ENCODE data around the gene SCT. TPM values are rescaled to one million over a fixed set of nuclear protein-coding genes. Genes with fewer than 3 reads are reported as not detected.

The SCT gene
- total and polyA plus RNA-seq, 2 of the 4 experiments (the other 2 are of a cell fraction): not detected

DNA sequence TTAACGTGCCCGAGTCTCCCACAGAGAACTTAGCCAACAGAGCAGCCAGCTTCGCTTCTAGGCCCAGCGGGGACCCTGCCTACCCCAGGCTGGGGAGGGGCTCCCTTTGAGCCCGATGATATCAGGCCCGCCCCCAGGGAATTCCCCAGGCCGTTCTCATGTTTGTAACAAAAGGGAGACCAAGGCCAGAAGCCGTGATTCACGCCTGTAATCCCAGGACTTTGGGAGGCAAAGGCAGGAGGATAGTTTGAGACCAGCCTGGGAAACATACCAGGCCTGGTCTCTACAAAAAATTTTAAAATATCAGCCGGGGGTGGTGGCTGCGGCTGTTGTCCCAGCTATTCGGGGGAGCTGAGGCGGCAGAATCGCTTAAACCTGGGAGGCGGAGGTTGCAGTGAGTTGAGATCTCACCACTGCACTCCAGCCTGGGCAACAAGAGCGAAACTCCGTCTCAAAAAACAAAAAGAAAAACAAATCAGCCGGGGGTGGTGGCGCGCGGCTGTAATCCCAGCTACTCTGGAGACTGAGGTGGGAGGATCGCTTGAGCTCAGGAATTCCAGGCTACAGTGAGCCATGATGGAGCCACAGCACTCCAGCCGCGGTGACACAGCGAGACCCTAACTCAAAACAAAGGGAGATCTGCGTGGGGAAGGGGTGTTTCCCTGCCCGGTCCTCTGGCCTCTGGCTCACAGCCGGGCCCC lies 11.8 kb upstream of the SCT start:
- Histone ChIP-seq H3K18ac (ENCODE audit: low read depth, low read length) (no peak overlapping the region), H2AK5ac (ENCODE audit: low read depth, low read length) (no peak overlapping the region), H3K4ac (ENCODE audit: low read depth, low read length) (no peak overlapping the region), H3K56ac (ENCODE audit: extremely low read depth, insufficient read depth, low read length) (no peak overlapping the region), H2AK9ac (replicated peaks; ENCODE audit: low read depth, low read length, poor library complexity) (no peak overlapping the region), H4K5ac (ENCODE audit: low read depth, low read length) (no peak overlapping the region), H3K4me2 (ENCODE audit: low read depth, low read length) (no peak overlapping the region), H2BK15ac (ENCODE audit: low read depth, low read length) (no peak overlapping the region), H3K9me3 (ENCODE audit: control insufficient read depth, insufficient read depth, low read length) (no peaks in the 10 kb centered on the region), H4K8ac (ENCODE audit: low read depth in 2 of 2, low read length in 2 of 2) (no peak overlapping the region), H4K91ac (ENCODE audit: insufficient read depth, low read depth, low read length) (no peak overlapping the region), H3K4me1 (ENCODE audit: control insufficient read depth, insufficient read depth, low read length) (peaks cover 10% of the 10 kb centered on the region; the same call in 1 of the 2 replicates), H2BK20ac (ENCODE audit: low read depth, low read length) (no peak overlapping the region), H4K20me1 (ENCODE audit: insufficient read depth, low read length) (peaks cover 44% of the 10 kb centered on the region), H3K27me3 (ENCODE audit: control insufficient read depth, insufficient read depth, low read length) (peaks cover 16% of the 10 kb centered on the region; the same call in 1 of the 2 replicates), H3K9ac (ENCODE audit: low read depth, low read length) (no peak overlapping the region), H2BK5ac (ENCODE audit: low read depth, low read length, poor library complexity, severe bottlenecking) (no peak overlapping the region), H2AFZ (replicated peaks; ENCODE audit: low read length, poor library complexity) (no peak overlapping the region), H3K79me1 (ENCODE audit: low read depth in 1 of 2, low read length in 2 of 2) (no peaks in the 10 kb centered on the region), H3K4me3 (ENCODE audit: insufficient read depth, low read depth, low read length) (no peak overlapping the region), H3K14ac (replicated peaks; ENCODE audit: low read depth, low read length) (no peak overlapping the region), H3K27ac (ENCODE audit: insufficient read depth, low read length) (no peak overlapping the region), H3K36me3 (ENCODE audit: control insufficient read depth, insufficient read depth, low read length) (peaks cover 16% of the 10 kb centered on the region; the same call in 1 of the 2 replicates), H3K23ac (ENCODE audit: low read depth, low read length) (no peak overlapping the region), H3K9me1 (ENCODE audit: insufficient read depth, low read length) (no peaks in the 10 kb centered on the region), H2BK120ac (ENCODE audit: low read depth, low read length) (no peak overlapping the region)
- in situ Hi-C loops (cut with MboI; ENCODE audit: low sequenced_read_pairs) (no loop called here), dilution Hi-C loops (cut with HindIII; ENCODE audit: low sequenced_read_pairs, unreplicated experiment) (no loop called here), intact Hi-C loops (cut with micrococcal nuclease) (no loop called here)
- TF ChIP-seq CHD1 (IDR thresholded peaks at IDR 0.05; ENCODE audit: low read depth, low read length) (no peak), MAFK (IDR thresholded peaks at IDR 0.05; ENCODE audit: low read depth, low read length) (no peak), USF2 (IDR thresholded peaks at IDR 0.05; ENCODE audit: low read depth, low read length) (no peak), POLR2A (IDR thresholded peaks at IDR 0.05; ENCODE audit: low read depth, low read length) (no peak), MXI1 (IDR thresholded peaks at IDR 0.05; ENCODE audit: borderline replicate concordance, low read depth, low read length) (no peak), RFX5 (IDR thresholded peaks at IDR 0.05; ENCODE audit: low read depth, low read length) (no peak)
- TF ChIP-seq, protein P1, sequence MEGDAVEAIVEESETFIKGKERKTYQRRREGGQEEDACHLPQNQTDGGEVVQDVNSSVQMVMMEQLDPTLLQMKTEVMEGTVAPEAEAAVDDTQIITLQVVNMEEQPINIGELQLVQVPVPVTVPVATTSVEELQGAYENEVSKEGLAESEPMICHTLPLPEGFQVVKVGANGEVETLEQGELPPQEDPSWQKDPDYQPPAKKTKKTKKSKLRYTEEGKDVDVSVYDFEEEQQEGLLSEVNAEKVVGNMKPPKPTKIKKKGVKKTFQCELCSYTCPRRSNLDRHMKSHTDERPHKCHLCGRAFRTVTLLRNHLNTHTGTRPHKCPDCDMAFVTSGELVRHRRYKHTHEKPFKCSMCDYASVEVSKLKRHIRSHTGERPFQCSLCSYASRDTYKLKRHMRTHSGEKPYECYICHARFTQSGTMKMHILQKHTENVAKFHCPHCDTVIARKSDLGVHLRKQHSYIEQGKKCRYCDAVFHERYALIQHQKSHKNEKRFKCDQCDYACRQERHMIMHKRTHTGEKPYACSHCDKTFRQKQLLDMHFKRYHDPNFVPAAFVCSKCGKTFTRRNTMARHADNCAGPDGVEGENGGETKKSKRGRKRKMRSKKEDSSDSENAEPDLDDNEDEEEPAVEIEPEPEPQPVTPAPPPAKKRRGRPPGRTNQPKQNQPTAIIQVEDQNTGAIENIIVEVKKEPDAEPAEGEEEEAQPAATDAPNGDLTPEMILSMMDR (conservative IDR thresholded peaks at IDR 0.05; ENCODE audit: low read depth, low read length): no peak
- TF ChIP-seq, protein P2, sequence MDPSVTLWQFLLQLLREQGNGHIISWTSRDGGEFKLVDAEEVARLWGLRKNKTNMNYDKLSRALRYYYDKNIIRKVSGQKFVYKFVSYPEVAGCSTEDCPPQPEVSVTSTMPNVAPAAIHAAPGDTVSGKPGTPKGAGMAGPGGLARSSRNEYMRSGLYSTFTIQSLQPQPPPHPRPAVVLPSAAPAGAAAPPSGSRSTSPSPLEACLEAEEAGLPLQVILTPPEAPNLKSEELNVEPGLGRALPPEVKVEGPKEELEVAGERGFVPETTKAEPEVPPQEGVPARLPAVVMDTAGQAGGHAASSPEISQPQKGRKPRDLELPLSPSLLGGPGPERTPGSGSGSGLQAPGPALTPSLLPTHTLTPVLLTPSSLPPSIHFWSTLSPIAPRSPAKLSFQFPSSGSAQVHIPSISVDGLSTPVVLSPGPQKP (IDR thresholded peaks at IDR 0.05; ENCODE audit: borderline replicate concordance, low read depth, low read length): no peak
- ATAC-seq (ENCODE audit: low read depth): no peak
- ChIA-PET CTCF (no interaction called here), POLR2A (ENCODE audit: unreplicated experiment) (interaction anchor here (0.6 kb wide), 1 partner anchor 31 kb away, joined by 9 read pairs; no protein-coding TSS in a partner anchor)
- WGBS, 2 experiments (ENCODE audit: extremely low coverage in 2 of 2, insufficient read length in 1 of 2): 67% methylated on average over 10 of the region's 28 CpGs; no CpG with 5 or more reads in 1 of the 2 experiments
- no peak for DNase-seq
- BruUV-seq (replicated peaks): no TSS peak

Data from IMR-90 (cell line).